ENCODE results near the gene LIN52. TPM values are rescaled to one million over a fixed set of nuclear protein-coding genes. Genes with fewer than 3 reads are reported as not detected.

LIN52 gene
- total and polyA plus RNA-seq, 2 of the 13 experiments (the other 11 are each of a cell fraction or from before 2014, with no cell fraction given), result 11.4 to 23.3 TPM

GRCh38 chr14:74084277-74085046, at the start of gene LIN52, which contains the start of gene ALDH6A1 (continued):
- TF ChIP-seq MYPOP (CRISPR knock-in tag; IDR thresholded peaks at IDR 0.05) (peak; percentile 57; the same call in 1 of the 2 replicates), REL (CRISPR knock-in tag; conservative IDR thresholded peaks at IDR 0.05) (no peak), ZNF441 (CRISPR knock-in tag; IDR thresholded peaks at IDR 0.05; ENCODE audit: borderline replicate concordance) (no peak), ZNF878 (CRISPR knock-in tag; IDR thresholded peaks at IDR 0.05) (no peak), ZBTB2 (CRISPR knock-in tag; IDR thresholded peaks at IDR 0.05; ENCODE audit: low read depth) (no peak), ZMAT5 (CRISPR knock-in tag; IDR thresholded peaks at IDR 0.05; ENCODE audit: borderline replicate concordance, low read depth) (no peak), ZNF605 (CRISPR knock-in tag; IDR thresholded peaks at IDR 0.05) (peak; percentile 24), ZNF652 (CRISPR knock-in tag; IDR thresholded peaks at IDR 0.05; ENCODE audit: borderline replicate concordance, low read depth) (no peak), TEF (CRISPR knock-in tag; IDR thresholded peaks at IDR 0.05) (no peak), BHLHE40 (IDR thresholded peaks at IDR 0.05; ENCODE audit: low read length) (peak; percentile 92), CTCF (CRISPR knock-in tag; IDR thresholded peaks at IDR 0.05) (peak; percentile 53), SP5 (CRISPR knock-in tag; IDR thresholded peaks at IDR 0.05; ENCODE audit: borderline replicate concordance, low read depth) (no peak), REXO4 (CRISPR knock-in tag; IDR thresholded peaks at IDR 0.05; ENCODE audit: borderline replicate concordance) (no peak), RAD21 (CRISPR knock-in tag; IDR thresholded peaks at IDR 0.05) (peak; percentile 49), ZNF468 (CRISPR knock-in tag; IDR thresholded peaks at IDR 0.05) (no peak), CCDC6 (CRISPR knock-in tag; IDR thresholded peaks at IDR 0.05) (no peak), SMAD9 (CRISPR knock-in tag; IDR thresholded peaks at IDR 0.05) (no peak), RNF2 (conservative IDR thresholded peaks at IDR 0.05; ENCODE audit: low read depth) (no peak), ZNF788 (CRISPR knock-in tag; IDR thresholded peaks at IDR 0.05; ENCODE audit: borderline replicate concordance) (peak; percentile 74; the same call in 1 of the 2 replicates), ZNF687 (CRISPR knock-in tag; IDR thresholded peaks at IDR 0.05) (peak; percentile 84)

Data from HepG2 (cell line).